Smooth muscle cell (in vitro differentiated cells): ENCODE results near the gene MIOS. TPM values are rescaled to one million over a fixed set of nuclear protein-coding genes. Genes with fewer than 3 reads are reported as not detected.

ENCODE experiments used
- DNase-seq: peaks from one replicate; lab custom pipeline; 2025; ENCODE audit not compliant: unreplicated experiment; lab: John Stamatoyannopoulos, UW
- H2AFZ ChIP-seq: fragments of 200-600 bp; sonication (generic); 2 replicates; pipeline ENCODE4 v1.6.0; 2016; ENCODE audit warnings: antibody characterized with exemption, low read depth, mild to moderate bottlenecking
- H3F3A ChIP-seq: fragments of 200-600 bp; sonication (generic); 2 replicates; pipeline ENCODE4 v1.6.0; 2017; ENCODE audit warnings: antibody characterized with exemption, low read depth
- H3K27ac ChIP-seq: fragments of 200-600 bp; sonication (generic); 2 replicates; pipeline ENCODE4 v1.5.1; 2016; ENCODE audit warnings: low read depth, mild to moderate bottlenecking
- H3K27me3 ChIP-seq: fragments of 200-600 bp; sonication (generic); 2 replicates; pipeline ENCODE4 v1.6.1; 2016; ENCODE audit warnings: low read depth, mild to moderate bottlenecking
- H3K36me3 ChIP-seq: fragments of 200-600 bp; sonication (generic); 2 replicates; pipeline ENCODE4 v1.5.1; 2016; ENCODE audit warnings: low read depth
- H3K4me1 ChIP-seq: fragments of 200-600 bp; sonication (generic); 2 replicates; pipeline ENCODE4 v1.5.1; 2016; ENCODE audit warnings: low read depth
- H3K4me2 ChIP-seq: fragments of 200-600 bp; sonication (generic); 2 replicates; pipeline ENCODE4 v1.6.0; 2016; ENCODE audit warnings: mild to moderate bottlenecking
- H3K4me3 ChIP-seq: fragments of 200-600 bp; sonication (generic); 2 replicates; pipeline ENCODE4 v1.5.1; 2016; ENCODE audit warnings: mild to moderate bottlenecking
- H3K79me2 ChIP-seq: fragments of 200-600 bp; sonication (generic); 2 replicates; pipeline ENCODE4 v1.6.0; 2016; ENCODE audit warnings: low read depth, mild to moderate bottlenecking
- H3K9ac ChIP-seq: fragments of 200-600 bp; sonication (generic); 2 replicates; pipeline ENCODE4 v1.6.0; 2016; ENCODE audit warnings: low read depth
- H3K9me3 ChIP-seq: fragments of 200-600 bp; sonication (generic); replicated peaks from 2 replicates; pipeline ENCODE4 v1.5.1; 2016; ENCODE audit warnings: low read depth
- H4K20me1 ChIP-seq: fragments of 200-600 bp; sonication (generic); 2 replicates; pipeline ENCODE4 v1.6.0; 2016; ENCODE audit warnings: low read depth
- CTCF ChIP-seq: fragments of 200-600 bp; sonication (generic); IDR thresholded peaks from 2 replicates; pipeline ENCODE4 v1.5.1; 2017; ENCODE audit warnings: borderline replicate concordance, mild to moderate bottlenecking, antibody characterized with exemption; ENCODE audit not compliant: insufficient read depth, poor library complexity, severe bottlenecking
- WGBS: methylation state at CpG from one replicate; pipeline ENCODE4 v1.1.7; 2016; ENCODE audit warnings: low lambda C conversion rate; 5-methylcytosine and 5-hydroxymethylcytosine counted together
- polyA plus RNA-seq: library from polyadenylated mRNA; unstranded; fragments of >200 nt; fragmentation: Nextera tagmentation; extraction: Ambion mirVana; gene quantifications from 2 replicates; pipeline ENCODE4 v1.2.1, GENCODE V29; 2016
- total RNA-seq: library from RNA; depleted of rRNA; stranded (reverse); fragments of >200 nt; gene quantifications from 2 replicates; pipeline ENCODE4 v1.2.3, GENCODE V29; 2014

The MIOS gene
- total and polyA plus RNA-seq, 2 experiments from 2014 or later = 10.3 to 25.9 TPM

GRCh38 chr7:7582596-7582995 lies 15.9 kb downstream of the MIOS start:
- no peak overlapping the region for H3K4me3 ChIP-seq
- H3K27me3 ChIP-seq = no peaks in the 10 kb centered on the region
- no peak overlapping the region for H3K9ac ChIP-seq
- peaks cover 4% of the 10 kb centered on the region for H4K20me1 ChIP-seq
- H2AFZ ChIP-seq = no peak overlapping the region
- peaks cover 5% of the 10 kb centered on the region for H3K4me1 ChIP-seq
- no peak for TF ChIP-seq CTCF
- no peaks in the 10 kb centered on the region for H3K9me3 ChIP-seq
- peaks cover 3% of the 10 kb centered on the region for H3K36me3 ChIP-seq
- H3K4me2 ChIP-seq = no peak overlapping the region
- no peak overlapping the region for H3K27ac ChIP-seq
- H3K79me2 ChIP-seq = peaks cover 4% of the 10 kb centered on the region
- H3F3A ChIP-seq = no peaks in the 10 kb centered on the region
- 98% methylated on average over 1 of the region's 1 CpG for WGBS
- DNase-seq = no peak

GRCh38 chr7:7583731-7584130 lies 17.0 kb downstream of the MIOS start:
- Histone ChIP-seq H4K20me1 (peaks cover 4% of the 10 kb centered on the region), H3K27me3 (no peaks in the 10 kb centered on the region), H3K36me3 (peaks cover 3% of the 10 kb centered on the region), H3K4me2 (no peak overlapping the region), H3F3A (no peaks in the 10 kb centered on the region), H3K4me3 (no peak overlapping the region), H3K27ac (no peak overlapping the region), H2AFZ (no peak overlapping the region), H3K4me1 (peaks cover 5% of the 10 kb centered on the region), H3K9me3 (no peaks in the 10 kb centered on the region), H3K9ac (no peak overlapping the region), H3K79me2 (peaks cover 2% of the 10 kb centered on the region)
- DNase-seq = no peak
- TF ChIP-seq CTCF = no peak
- WGBS = 91% methylated on average over 2 of the region's 2 CpGs

DNA sequence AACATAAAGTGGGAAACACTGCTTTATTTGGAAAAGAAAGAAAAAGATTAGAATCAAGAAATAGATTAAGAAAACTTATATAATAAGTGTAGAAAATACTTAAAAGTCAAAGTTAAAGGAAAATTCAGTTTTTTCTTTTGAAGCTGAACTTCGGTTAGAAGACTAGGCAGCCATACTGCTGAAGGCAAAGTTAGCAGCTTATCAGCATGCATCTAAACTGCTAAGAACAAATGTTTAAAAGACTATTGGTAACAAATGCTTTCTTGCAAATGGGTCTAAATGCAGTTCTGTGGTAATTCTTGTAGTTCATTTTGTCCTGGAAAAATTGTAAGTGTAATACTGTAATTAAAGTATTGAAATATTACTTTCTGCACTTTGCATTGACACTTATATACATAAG lies 18.0 kb downstream of the MIOS start:
- Histone ChIP-seq H3K9ac (no peak overlapping the region), H3K9me3 (no peaks in the 10 kb centered on the region)
- TF ChIP-seq CTCF = no peak

GRCh38 chr7:7585241-7585928 lies 18.7 kb downstream of the MIOS start:
- H3K27ac ChIP-seq = no peak overlapping the region
- no peak for TF ChIP-seq CTCF
- no peak overlapping the region for H2AFZ ChIP-seq
- WGBS = 96% methylated on average over 5 of the region's 5 CpGs
- peaks cover 5% of the 10 kb centered on the region for H3K4me1 ChIP-seq
- no peaks in the 10 kb centered on the region for H3K79me2 ChIP-seq
- no peaks in the 10 kb centered on the region for H3K9me3 ChIP-seq
- H3F3A ChIP-seq = no peaks in the 10 kb centered on the region
- no peak overlapping the region for H3K9ac ChIP-seq
- H3K4me2 ChIP-seq = no peak overlapping the region
- peaks cover 4% of the 10 kb centered on the region for H4K20me1 ChIP-seq
- no peak overlapping the region for H3K4me3 ChIP-seq
- no peaks in the 10 kb centered on the region for H3K36me3 ChIP-seq
- no peak for DNase-seq
- no peaks in the 10 kb centered on the region for H3K27me3 ChIP-seq

More for the DNA sequence above, 18.0 kb downstream of the MIOS start:
- H3F3A ChIP-seq = no peaks in the 10 kb centered on the region
- H3K4me1 ChIP-seq = peaks cover 5% of the 10 kb centered on the region
- WGBS = 83% methylated on average over 1 of the region's 1 CpG
- H3K27me3 ChIP-seq = no peaks in the 10 kb centered on the region
- no peak for DNase-seq
- H4K20me1 ChIP-seq = peaks cover 4% of the 10 kb centered on the region
- H3K4me3 ChIP-seq = no peak overlapping the region
- H3K4me2 ChIP-seq = no peak overlapping the region
- H3K79me2 ChIP-seq = no peaks in the 10 kb centered on the region
- H3K36me3 ChIP-seq = peaks cover 3% of the 10 kb centered on the region
- no peak overlapping the region for H3K27ac ChIP-seq
- H2AFZ ChIP-seq = no peak overlapping the region
